Peyer's patch (tissue), 4 donors: ENCODE data around the gene BPIFB6.

ENCODE experiments used
- CTCF ChIP-seq, 6 experiments: fragments of 450-650 bp in 4 of 6; fragments of 200-600 bp in 2 of 6; sonication (generic) in 1 of 6; IDR thresholded peaks; one replicate each; pipeline ENCODE4 v1.5.1; 2017 to 2019; ENCODE audit warnings: antibody characterized with exemption in 6 of 6, mild to moderate bottlenecking in 3 of 6, moderate library complexity in 1 of 6
- POLR2A ChIP-seq, 2 donors: fragments of 450-650 bp; IDR thresholded peaks; one replicate each; pipeline ENCODE4 v1.5.1; 2017; ENCODE audit warnings: antibody characterized with exemption in 2 of 2, mild to moderate bottlenecking in 2 of 2, moderate library complexity in 2 of 2

- TF ChIP-seq CTCF (IDR thresholded peaks at IDR 0.05), result no peak
- no peak for TF ChIP-seq POLR2A (IDR thresholded peaks at IDR 0.05)
Observed at GRCh38 chr20:33016581-33017109, 14.8 kb upstream of the BPIFB6 start.
